ENCODE data around the gene PRPF38A.

Gene PRPF38A

DNA sequence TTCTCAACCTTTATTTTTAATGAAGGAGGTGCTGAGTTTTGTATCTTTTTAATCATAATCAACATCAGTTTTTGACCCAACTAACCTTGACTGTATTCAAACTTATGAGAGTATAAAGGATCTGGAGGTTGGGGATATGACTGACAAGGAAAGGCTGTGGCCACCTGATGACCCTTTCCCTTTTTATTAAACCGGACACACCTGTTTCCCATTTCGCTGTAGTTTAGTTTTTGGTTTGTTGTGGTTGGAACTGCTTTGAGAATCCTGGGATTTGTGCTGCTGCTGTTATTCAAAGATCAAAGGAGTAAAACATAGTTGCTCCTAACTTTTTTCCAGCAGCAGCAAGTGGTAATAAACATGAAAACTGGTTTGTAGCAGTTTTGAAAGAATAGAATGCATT, 12.4 kb downstream of the PRPF38A start:
- Histone ChIP-seq H3K9me3 (ENCODE audit: control insufficient read depth, insufficient read depth, low read length) (no peaks in the 10 kb centered on the region), H3K4me1 (ENCODE audit: control insufficient read depth, low read length) (no peaks in the 10 kb centered on the region), H3K4me3 (ENCODE audit: low read length) (no peak overlapping the region), H3K4me2 (ENCODE audit: low read length) (no peak overlapping the region), H3K79me2 (ENCODE audit: control insufficient read depth, low read length) (no peaks in the 10 kb centered on the region), H4K20me1 (ENCODE audit: control insufficient read depth, insufficient read depth, low read depth, low read length) (no peaks in the 10 kb centered on the region), H3K36me3 (ENCODE audit: control insufficient read depth, low read length) (peaks cover 90% of the 10 kb centered on the region), H3K9me2 (replicated peaks; ENCODE audit: control insufficient read depth, low read length) (no peaks in the 10 kb centered on the region), H3K27me3 (ENCODE audit: control insufficient read depth, low read length) (no peaks in the 10 kb centered on the region), H3K27ac (ENCODE audit: low read depth, low read length) (no peak overlapping the region), H3F3A (ENCODE audit: control insufficient read depth, insufficient read depth) (peaks cover 6% of the 10 kb centered on the region; the same call in 1 of the 2 replicates)
- no peak for TF ChIP-seq EZH2phosphoT487 (IDR thresholded peaks at IDR 0.05; ENCODE audit: borderline replicate concordance, low read length)
- TF ChIP-seq, protein P1, sequence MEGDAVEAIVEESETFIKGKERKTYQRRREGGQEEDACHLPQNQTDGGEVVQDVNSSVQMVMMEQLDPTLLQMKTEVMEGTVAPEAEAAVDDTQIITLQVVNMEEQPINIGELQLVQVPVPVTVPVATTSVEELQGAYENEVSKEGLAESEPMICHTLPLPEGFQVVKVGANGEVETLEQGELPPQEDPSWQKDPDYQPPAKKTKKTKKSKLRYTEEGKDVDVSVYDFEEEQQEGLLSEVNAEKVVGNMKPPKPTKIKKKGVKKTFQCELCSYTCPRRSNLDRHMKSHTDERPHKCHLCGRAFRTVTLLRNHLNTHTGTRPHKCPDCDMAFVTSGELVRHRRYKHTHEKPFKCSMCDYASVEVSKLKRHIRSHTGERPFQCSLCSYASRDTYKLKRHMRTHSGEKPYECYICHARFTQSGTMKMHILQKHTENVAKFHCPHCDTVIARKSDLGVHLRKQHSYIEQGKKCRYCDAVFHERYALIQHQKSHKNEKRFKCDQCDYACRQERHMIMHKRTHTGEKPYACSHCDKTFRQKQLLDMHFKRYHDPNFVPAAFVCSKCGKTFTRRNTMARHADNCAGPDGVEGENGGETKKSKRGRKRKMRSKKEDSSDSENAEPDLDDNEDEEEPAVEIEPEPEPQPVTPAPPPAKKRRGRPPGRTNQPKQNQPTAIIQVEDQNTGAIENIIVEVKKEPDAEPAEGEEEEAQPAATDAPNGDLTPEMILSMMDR (IDR thresholded peaks at IDR 0.05; ENCODE audit: low read depth, low read length, poor library complexity, severe bottlenecking): no peak

DNA sequence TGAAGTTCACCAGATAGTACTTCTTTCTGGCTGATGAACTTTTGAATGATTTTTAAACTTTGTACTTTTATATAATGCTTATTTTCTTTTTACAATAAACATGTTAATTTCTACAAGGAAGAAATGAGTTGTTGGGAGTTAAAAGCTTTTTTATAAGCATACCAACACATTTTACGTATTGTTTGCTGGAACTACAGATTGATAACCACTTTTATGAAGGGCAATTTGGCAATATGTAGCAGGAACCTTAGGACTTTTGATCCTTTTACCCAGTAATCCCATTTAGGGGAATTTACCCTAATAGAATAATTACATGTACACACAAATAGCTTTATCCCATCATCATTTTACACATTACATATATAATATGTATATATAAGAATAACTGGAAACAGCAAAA, 16.3 kb downstream of the PRPF38A start:
- Histone ChIP-seq H3F3A (ENCODE audit: control insufficient read depth, insufficient read depth) (peaks cover 26% of the 10 kb centered on the region), H4K20me1 (ENCODE audit: control insufficient read depth, insufficient read depth, low read depth, low read length) (no peaks in the 10 kb centered on the region), H3K79me2 (ENCODE audit: control insufficient read depth, low read length) (no peaks in the 10 kb centered on the region), H3K9me2 (replicated peaks; ENCODE audit: control insufficient read depth, low read length) (no peaks in the 10 kb centered on the region), H3K4me3 (ENCODE audit: low read length) (no peak overlapping the region), H3K27ac (ENCODE audit: low read depth, low read length) (no peak overlapping the region), H3K4me1 (ENCODE audit: control insufficient read depth, low read length) (peaks cover 6% of the 10 kb centered on the region; the same call in 1 of the 2 replicates), H3K4me2 (ENCODE audit: low read length) (no peak overlapping the region), H3K27me3 (ENCODE audit: control insufficient read depth, low read length) (no peaks in the 10 kb centered on the region), H3K9me3 (ENCODE audit: control insufficient read depth, insufficient read depth, low read length) (no peaks in the 10 kb centered on the region), H3K36me3 (ENCODE audit: control insufficient read depth, low read length) (peaks cover 85% of the 10 kb centered on the region)
- TF ChIP-seq, protein P1 (IDR thresholded peaks at IDR 0.05; ENCODE audit: low read depth, low read length, poor library complexity, severe bottlenecking): no peak
- TF ChIP-seq EZH2phosphoT487 (IDR thresholded peaks at IDR 0.05; ENCODE audit: borderline replicate concordance, low read length): no peak

DNA sequence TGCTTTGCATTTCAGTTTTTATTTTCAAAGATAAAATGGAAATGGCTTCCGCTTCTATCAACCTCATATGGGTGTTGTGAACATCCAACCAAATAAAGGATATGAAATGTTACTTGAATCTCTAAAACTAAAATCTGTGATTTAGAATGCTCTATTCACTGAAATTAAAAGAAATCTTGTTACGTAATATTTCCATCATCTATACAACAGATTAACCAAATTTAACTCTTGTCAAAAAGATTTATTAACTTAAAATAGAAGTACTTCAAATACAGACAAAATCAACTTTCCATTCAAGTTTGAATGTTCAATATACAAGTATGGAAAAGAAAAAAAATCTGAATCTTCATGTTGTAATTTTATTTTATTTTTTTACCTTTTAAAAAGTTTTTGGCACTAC, 18.7 kb downstream of the PRPF38A start:
- no peaks in the 10 kb centered on the region for H3K79me2 ChIP-seq (ENCODE audit: control insufficient read depth, low read length)
- peaks cover 6% of the 10 kb centered on the region; the same call in 1 of the 2 replicates for H3K4me1 ChIP-seq (ENCODE audit: control insufficient read depth, low read length)
- no peaks in the 10 kb centered on the region for H4K20me1 ChIP-seq (ENCODE audit: control insufficient read depth, insufficient read depth, low read depth, low read length)
- H3K4me3 ChIP-seq (ENCODE audit: low read length): no peak overlapping the region
- H3K36me3 ChIP-seq (ENCODE audit: control insufficient read depth, low read length): peaks cover 73% of the 10 kb centered on the region
- TF ChIP-seq EZH2phosphoT487 (IDR thresholded peaks at IDR 0.05; ENCODE audit: borderline replicate concordance, low read length): no peak
- TF ChIP-seq, protein P1 (IDR thresholded peaks at IDR 0.05; ENCODE audit: low read depth, low read length, poor library complexity, severe bottlenecking): no peak
- no peaks in the 10 kb centered on the region for H3K27me3 ChIP-seq (ENCODE audit: control insufficient read depth, low read length)
- H3K4me2 ChIP-seq (ENCODE audit: low read length): no peak overlapping the region
- no peaks in the 10 kb centered on the region for H3K9me2 ChIP-seq (replicated peaks; ENCODE audit: control insufficient read depth, low read length)
- no peaks in the 10 kb centered on the region for H3K9me3 ChIP-seq (ENCODE audit: control insufficient read depth, insufficient read depth, low read length)
- no peak overlapping the region for H3K27ac ChIP-seq (ENCODE audit: low read depth, low read length)
- peaks cover 33% of the 10 kb centered on the region for H3F3A ChIP-seq (ENCODE audit: control insufficient read depth, insufficient read depth)
